HG02981 (cell line): ENCODE data around the gene TMEM255B.

ENCODE experiments used
- ATAC-seq: cut with Tn5 transposase; IDR thresholded peaks from one replicate; pipeline ENCODE4 v1.9.1; 2021; ENCODE audit warnings: mild to moderate bottlenecking, moderate library complexity; ENCODE audit not compliant: unreplicated experiment

Gene TMEM255B

GRCh38 chr13:113856716-113857065 lies 97.7 kb downstream of the TMEM255B start:
- no peak for ATAC-seq

- ATAC-seq, result no peak
Measured at GRCh38 chr13:113857531-113858195, 98.6 kb downstream of the TMEM255B start.

- ATAC-seq, result no peak
Measured at GRCh38 chr13:113859311-113860050, 100.5 kb downstream of the TMEM255B start.

- no peak for ATAC-seq
Measured at GRCh38 chr13:113860051-113860664, 101.1 kb downstream of the TMEM255B start.

GRCh38 chr13:113860665-113861432 lies 101.8 kb downstream of the TMEM255B start:
- no peak for ATAC-seq

GRCh38 chr13:113861433-113862030 lies 102.5 kb downstream of the TMEM255B start:
- ATAC-seq, result no peak

GRCh38 chr13:113862191-113862930 lies 103.3 kb downstream of the TMEM255B start:
- no peak for ATAC-seq

- ATAC-seq, result no peak
Measured at GRCh38 chr13:113862931-113863523, 104.0 kb downstream of the TMEM255B start.

- ATAC-seq, result no peak
Measured at GRCh38 chr13:113863524-113864272, 104.7 kb downstream of the TMEM255B start, which contains the start of gene GAS6. Gene GAS6, minus strand, starts transcription at chr13:113864076. Its CDS starts 156 bp downstream, at chr13:113863920.

- ATAC-seq, result no peak
Measured at GRCh38 chr13:113864273-113864890, 105.4 kb downstream of the TMEM255B start.

GRCh38 chr13:113865427-113865826 lies 106.4 kb downstream of the TMEM255B start:
- ATAC-seq, result no peak
